ENCODE results near the gene CSF1R. TPM values are rescaled to one million over a fixed set of nuclear protein-coding genes. Genes with fewer than 3 reads are reported as not detected.

The CSF1R gene
- total RNA-seq, 4 donors from 2014 or later = 12.3 to 58.0 (median 35.2) TPM

- H3K9me3 ChIP-seq = no peaks in the 10 kb centered on the region
- TF ChIP-seq POLR2AphosphoS5 (IDR thresholded peaks at IDR 0.05) = no peak
- 64 to 81% methylated on average over 5 to 6 of the region's 6 CpGs for WGBS, 2 donors (ENCODE audit: low coverage in 1 of 2)
- H3K27me3 ChIP-seq = no peaks in the 10 kb centered on the region
- peaks cover 0 to 8% (median 4%) of the 10 kb centered on the region in 3 donors for H3K4me1 ChIP-seq
- peaks cover 6 to 100% of the 10 kb centered on the region in 2 donors for H3K36me3 ChIP-seq
- H3K4me3 ChIP-seq = no peak overlapping the region
- no peak overlapping the region for H3K27ac ChIP-seq
- ATAC-seq = no peak
Measured at GRCh38 chr5:150045549-150045948, 40.8 kb downstream of the CSF1R start.

GRCh38 chr5:150044712-150045111, 41.6 kb downstream of the CSF1R start:
- no peak overlapping the region for H3K27ac ChIP-seq

GRCh38 chr5:150044329-150044681, 42.0 kb downstream of the CSF1R start:
- ATAC-seq = no peak
- TF ChIP-seq EP300 (IDR thresholded peaks at IDR 0.05) (no peak), POLR2A (IDR thresholded peaks at IDR 0.05) (no peak), POLR2AphosphoS5 (IDR thresholded peaks at IDR 0.05) (no peak), CTCF (IDR thresholded peaks at IDR 0.05) (no peak)
- peaks cover 6 to 100% of the 10 kb centered on the region in 2 donors for H3K36me3 ChIP-seq

More at GRCh38 chr5:150044712-150045111, 41.6 kb downstream of the CSF1R start:
- WGBS, 2 donors (ENCODE audit: low coverage in 1 of 2) = 66 to 77% methylated on average over 7 of the region's 7 CpGs
- Histone ChIP-seq H3K36me3 (peaks cover 6 to 100% of the 10 kb centered on the region in 2 donors), H3K4me3 (no peak overlapping the region), H3K9me3 (no peaks in the 10 kb centered on the region), H3K27me3 (no peaks in the 10 kb centered on the region), H3K4me1 (peaks cover 0 to 8% (median 4%) of the 10 kb centered on the region in 3 donors)
- TF ChIP-seq POLR2A (IDR thresholded peaks at IDR 0.05) (no peak), POLR2AphosphoS5 (IDR thresholded peaks at IDR 0.05) (no peak), CTCF (IDR thresholded peaks at IDR 0.05) (no peak), EP300 (IDR thresholded peaks at IDR 0.05) (no peak)
- no peak for ATAC-seq

GRCh38 chr5:150043657-150044328, 42.6 kb downstream of the CSF1R start:
- Histone ChIP-seq H3K27ac (no peak overlapping the region), H3K27me3 (no peaks in the 10 kb centered on the region), H3K36me3 (peaks cover 6 to 100% of the 10 kb centered on the region in 2 donors), H3K4me1 (peaks cover 0 to 8% (median 4%) of the 10 kb centered on the region in 3 donors), H3K4me3 (no peak overlapping the region), H3K9me3 (no peaks in the 10 kb centered on the region)
- WGBS, 2 donors (ENCODE audit: low coverage in 1 of 2) = 53 to 61% methylated on average over 3 to 4 of the region's 4 CpGs
- ATAC-seq = no peak
- no peak for TF ChIP-seq POLR2AphosphoS5 (IDR thresholded peaks at IDR 0.05)
- no peak for TF ChIP-seq POLR2A (IDR thresholded peaks at IDR 0.05)
- no peak for TF ChIP-seq CTCF (IDR thresholded peaks at IDR 0.05)
- no peak for TF ChIP-seq EP300 (IDR thresholded peaks at IDR 0.05)

More at GRCh38 chr5:150044329-150044681, 42.0 kb downstream of the CSF1R start:
- no peak overlapping the region for H3K4me3 ChIP-seq
- peaks cover 0 to 8% (median 4%) of the 10 kb centered on the region in 3 donors for H3K4me1 ChIP-seq
- no peaks in the 10 kb centered on the region for H3K9me3 ChIP-seq
- no peaks in the 10 kb centered on the region for H3K27me3 ChIP-seq
- H3K27ac ChIP-seq = no peak overlapping the region

GRCh38 chr5:150042459-150042858, 43.9 kb downstream of the CSF1R start:
- ATAC-seq = no peak
- 75% methylated on average over 3 of the region's 3 CpGs for WGBS, 2 donors (ENCODE audit: low coverage in 1 of 2)
- Histone ChIP-seq H3K4me3 (no peak overlapping the region), H3K36me3 (peaks cover 6 to 100% of the 10 kb centered on the region in 2 donors), H3K27ac (no peak overlapping the region), H3K4me1 (peaks cover 0 to 8% (median 4%) of the 10 kb centered on the region in 3 donors), H3K9me3 (no peaks in the 10 kb centered on the region), H3K27me3 (no peaks in the 10 kb centered on the region)
- TF ChIP-seq POLR2A (IDR thresholded peaks at IDR 0.05) = no peak
- no peak for TF ChIP-seq EP300 (IDR thresholded peaks at IDR 0.05)
- no peak for TF ChIP-seq POLR2AphosphoS5 (IDR thresholded peaks at IDR 0.05)
- TF ChIP-seq CTCF (IDR thresholded peaks at IDR 0.05) = no peak

All from gastroesophageal sphincter (tissue), 4 donors.